GM06990 (cell line): Measurements from ENCODE around the gene PEX5.
"Not testable (repeated sequence)": the region's sequence is repeated elsewhere in the genome, so short reads cannot be mapped to it uniquely, and the experiment has no call there.

Source experiments
- DNase-seq: peaks from one replicate; pipeline ENCODE4 v3.0.0-alpha.2; 2011; ENCODE audit not compliant: insufficient read length; ENCODE audit errors: extremely low read depth
- H3K27me3 ChIP-seq: replicated peaks from 2 replicates; pipeline ENCODE4 v1.6.0; 2011; ENCODE audit warnings: low read length; ENCODE audit not compliant: control insufficient read depth, insufficient read depth
- H3K36me3 ChIP-seq: 2 replicates; pipeline ENCODE4 v1.5.1; 2011; ENCODE audit warnings: low read length; ENCODE audit not compliant: control insufficient read depth, insufficient read depth
- H3K4me3 ChIP-seq: replicated peaks from 2 replicates; pipeline ENCODE4 v1.5.1; 2011; ENCODE audit warnings: low read depth, mild to moderate bottlenecking, control low read depth, low read length
- CTCF ChIP-seq: IDR thresholded peaks from 2 replicates; pipeline ENCODE4 v1.5.1; 2011; ENCODE audit warnings: low read length, control low read depth, mild to moderate bottlenecking, inconsistent platforms; ENCODE audit not compliant: insufficient read depth, poor library complexity, severe bottlenecking

Gene PEX5

GRCh38 chr12:7221486-7221885 lies 32.0 kb downstream of the PEX5 start:
- TF ChIP-seq CTCF, result no peak
- H3K27me3 ChIP-seq, result no peaks in the 10 kb centered on the region; the same call in 1 of the 2 replicates
- H3K36me3 ChIP-seq, result no peaks in the 10 kb centered on the region
- no peak for DNase-seq
- H3K4me3 ChIP-seq, result no peak overlapping the region

GRCh38 chr12:7229741-7230140 lies 40.3 kb downstream of the PEX5 start:
- no peak for DNase-seq
- no peak overlapping the region for H3K4me3 ChIP-seq
- H3K36me3 ChIP-seq, result no peaks in the 10 kb centered on the region
- no peak for TF ChIP-seq CTCF
- H3K27me3 ChIP-seq, result no peaks in the 10 kb centered on the region

GRCh38 chr12:7241404-7242005 lies 52.0 kb downstream of the PEX5 start:
- H3K27me3 ChIP-seq, result no peaks in the 10 kb centered on the region; the same call in 1 of the 2 replicates
- H3K36me3 ChIP-seq, result no peaks in the 10 kb centered on the region
- no peak overlapping the region for H3K4me3 ChIP-seq
- no peak for DNase-seq
- TF ChIP-seq CTCF, result no peak

- TF ChIP-seq CTCF, result no peak
- DNase-seq, result no peak
- no peak overlapping the region for H3K4me3 ChIP-seq
- H3K36me3 ChIP-seq, result no peaks in the 10 kb centered on the region
- H3K27me3 ChIP-seq, result no peaks in the 10 kb centered on the region; the same call in 1 of the 2 replicates
Observed at GRCh38 chr12:7242176-7243101, 53.0 kb downstream of the PEX5 start.

GRCh38 chr12:7251328-7251996 lies 62.0 kb downstream of the PEX5 start:
- not testable (repeated sequence) for H3K4me3 ChIP-seq

GRCh38 chr12:7259060-7259459 lies 69.6 kb downstream of the PEX5 start:
- Histone ChIP-seq H3K27me3 (no peaks in the 10 kb centered on the region; the same call in 1 of the 2 replicates), H3K4me3 (no peak overlapping the region), H3K36me3 (no peaks in the 10 kb centered on the region)
- TF ChIP-seq CTCF, result no peak
- no peak for DNase-seq

More at GRCh38 chr12:7251328-7251996, 62.0 kb downstream of the PEX5 start:
- not testable (repeated sequence) for DNase-seq, H3K36me3 ChIP-seq, H3K27me3 ChIP-seq
